ENCODE measurements around the gene PLGRKT.
A peak's percentile ranks its signal among the peaks of the same experiment; 100 is the strongest.
"Not testable (repeated sequence)": the region's sequence is repeated elsewhere in the genome, so short reads cannot be mapped to it uniquely, and the experiment has no call there.

Gene PLGRKT

DNA sequence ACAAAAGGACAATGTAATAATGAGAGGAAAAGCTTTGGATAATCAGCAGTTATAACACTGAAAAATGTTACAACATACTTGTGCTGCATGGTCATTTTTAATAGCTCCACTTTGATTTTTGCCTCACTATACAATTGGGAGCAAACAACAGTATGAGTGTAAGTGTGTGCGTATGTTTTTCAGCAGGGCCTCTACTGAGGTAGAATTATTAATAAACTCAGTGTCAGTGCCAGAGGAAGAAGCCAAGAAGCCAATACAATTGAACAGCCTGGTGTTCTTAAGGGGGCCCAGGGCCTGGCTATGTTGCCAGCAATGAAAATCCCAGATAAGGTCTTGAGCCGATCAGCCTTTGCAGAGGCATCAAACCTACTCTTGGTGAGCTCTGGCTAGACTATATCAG, 81.9 kb downstream of the PLGRKT start:
- no peaks in the 10 kb centered on the region for H3K9me3 ChIP-seq (ENCODE audit: control insufficient read depth in 2 of 2, low read length in 2 of 2)
- no peaks in the 10 kb centered on the region for H3K27me3 ChIP-seq (ENCODE audit: control insufficient read depth in 2 of 2, insufficient read depth in 2 of 2, low read length in 2 of 2)
- no peak overlapping the region for H3K9ac ChIP-seq (ENCODE audit: low read depth in 1 of 2, low read length in 2 of 2)
- no peak overlapping the region for H3K27ac ChIP-seq (ENCODE audit: low read depth in 2 of 2, low read length in 2 of 2)
- peaks cover 0 to 2% of the 10 kb centered on the region in 2 donors for H3K4me1 ChIP-seq (ENCODE audit: control insufficient read depth in 2 of 2, insufficient read depth in 2 of 2, low read length in 2 of 2)
- H3K4me3 ChIP-seq (ENCODE audit: low read length in 2 of 2) = no peak overlapping the region
- no peaks in the 10 kb centered on the region for H3K36me3 ChIP-seq (ENCODE audit: control insufficient read depth in 2 of 2, insufficient read depth in 2 of 2, low read length in 2 of 2)

GRCh38 chr9:5355226-5355625, 82.5 kb downstream of the PLGRKT start:
- Histone ChIP-seq H3K9me3 (ENCODE audit: control insufficient read depth in 2 of 2, low read length in 2 of 2) (no peaks in the 10 kb centered on the region), H3K4me3 (ENCODE audit: low read length in 2 of 2) (no peak overlapping the region), H3K9ac (ENCODE audit: low read depth in 1 of 2, low read length in 2 of 2) (no peak overlapping the region), H3K4me1 (ENCODE audit: control insufficient read depth in 2 of 2, insufficient read depth in 2 of 2, low read length in 2 of 2) (no peaks in the 10 kb centered on the region), H3K27me3 (ENCODE audit: control insufficient read depth in 2 of 2, insufficient read depth in 2 of 2, low read length in 2 of 2) (no peaks in the 10 kb centered on the region), H3K27ac (ENCODE audit: low read depth in 2 of 2, low read length in 2 of 2) (no peak overlapping the region), H3K36me3 (ENCODE audit: control insufficient read depth in 2 of 2, insufficient read depth in 2 of 2, low read length in 2 of 2) (no peaks in the 10 kb centered on the region)

DNA sequence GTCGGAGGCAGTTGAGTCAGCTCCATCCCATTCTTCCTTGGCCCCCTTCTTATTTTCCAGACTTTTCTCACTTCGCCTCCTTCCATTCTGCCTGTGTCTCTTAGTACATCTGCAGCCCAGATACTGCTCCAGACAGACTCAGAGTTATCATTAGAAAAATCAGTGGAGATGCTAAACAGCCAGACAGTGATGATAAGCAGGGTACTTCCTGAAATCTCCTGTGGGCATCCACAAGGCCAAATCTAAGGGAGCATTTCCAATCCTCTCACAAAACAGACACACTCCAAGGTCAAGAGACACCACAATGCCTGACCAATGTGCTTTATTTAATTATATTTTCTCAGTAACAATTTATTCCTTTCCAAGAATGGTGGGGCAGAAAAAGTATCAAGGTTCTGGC, 83.5 kb downstream of the PLGRKT start:
- H3K4me1 ChIP-seq (ENCODE audit: control insufficient read depth in 2 of 2, insufficient read depth in 2 of 2, low read length in 2 of 2) = no peaks in the 10 kb centered on the region
- H3K9ac ChIP-seq (ENCODE audit: low read depth in 1 of 2, low read length in 2 of 2) = no peak overlapping the region
- no peak overlapping the region for H3K27ac ChIP-seq (ENCODE audit: low read depth in 2 of 2, low read length in 2 of 2)
- H3K9me3 ChIP-seq (ENCODE audit: control insufficient read depth in 2 of 2, low read length in 2 of 2) = no peaks in the 10 kb centered on the region
- no peak overlapping the region for H3K4me3 ChIP-seq (ENCODE audit: low read length in 2 of 2)
- H3K36me3 ChIP-seq (ENCODE audit: control insufficient read depth in 2 of 2, insufficient read depth in 2 of 2, low read length in 2 of 2) = no peaks in the 10 kb centered on the region
- H3K27me3 ChIP-seq (ENCODE audit: control insufficient read depth in 2 of 2, insufficient read depth in 2 of 2, low read length in 2 of 2) = no peaks in the 10 kb centered on the region

- Histone ChIP-seq H3K9me3 (ENCODE audit: control insufficient read depth in 2 of 2, low read length in 2 of 2) (no peaks in the 10 kb centered on the region), H3K4me3 (ENCODE audit: low read length in 2 of 2) (no peak overlapping the region), H3K4me1 (ENCODE audit: control insufficient read depth in 2 of 2, insufficient read depth in 2 of 2, low read length in 2 of 2) (no peaks in the 10 kb centered on the region), H3K27ac (ENCODE audit: low read depth in 2 of 2, low read length in 2 of 2) (no peak overlapping the region), H3K9ac (ENCODE audit: low read depth in 1 of 2, low read length in 2 of 2) (no peak overlapping the region), H3K36me3 (ENCODE audit: control insufficient read depth in 2 of 2, insufficient read depth in 2 of 2, low read length in 2 of 2) (no peaks in the 10 kb centered on the region), H3K27me3 (ENCODE audit: control insufficient read depth in 2 of 2, insufficient read depth in 2 of 2, low read length in 2 of 2) (no peaks in the 10 kb centered on the region)
Observed at GRCh38 chr9:5352637-5353248, 85.0 kb downstream of the PLGRKT start.

DNA sequence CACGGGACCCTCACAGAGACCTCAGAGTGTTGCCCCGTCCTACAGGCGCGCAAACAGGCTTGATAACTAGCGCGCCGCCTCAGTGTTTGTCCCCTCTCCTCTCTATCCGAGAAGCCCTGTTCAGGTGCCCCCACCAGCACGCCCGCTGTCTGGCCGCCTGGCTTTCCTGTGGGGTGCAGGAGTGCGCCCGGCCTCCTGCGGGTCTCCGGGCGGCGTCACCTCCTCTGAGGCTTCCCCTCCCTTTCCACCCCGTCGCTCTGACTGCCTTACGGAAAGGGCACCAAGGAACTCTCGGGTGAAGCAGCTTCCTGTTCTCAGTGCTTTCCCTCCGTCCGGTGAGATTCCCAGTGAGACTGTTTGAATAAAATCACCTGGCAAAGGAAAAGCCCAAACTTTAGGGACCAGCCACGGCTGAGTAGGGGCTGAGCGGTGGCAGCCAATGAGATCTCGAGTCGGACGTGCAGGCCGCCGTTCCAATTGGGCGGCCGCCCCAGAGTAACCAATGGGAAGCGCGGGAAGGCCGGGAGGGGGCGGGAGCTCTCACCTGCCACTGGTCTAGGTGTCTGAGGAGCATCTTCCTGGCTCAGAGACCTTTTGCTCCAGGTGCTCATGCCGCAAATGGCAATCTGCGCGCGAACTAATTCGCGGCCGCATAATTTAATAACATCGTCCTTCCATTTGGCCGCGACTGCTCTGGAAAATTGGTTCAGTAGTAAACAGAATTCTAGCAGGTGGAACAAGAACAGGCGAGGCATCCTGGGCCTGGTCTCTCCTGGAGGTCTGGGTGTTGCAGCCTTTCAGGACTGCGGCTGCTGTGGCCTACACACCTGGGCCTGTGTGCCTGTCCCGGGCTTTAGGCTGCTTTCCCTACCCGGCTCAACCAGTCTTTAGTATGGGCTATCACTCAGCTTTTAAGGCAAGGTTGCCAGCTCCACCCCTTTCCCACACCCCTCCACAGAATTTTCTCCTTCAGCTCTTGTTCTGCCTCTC, 98.4 kb downstream of the PLGRKT start, which contains the start of gene RLN1:
Gene RLN1, minus strand, starts transcription at position 885 of the 990 bp plus-strand sequence. Its CDS starts 130 bp downstream, at position 755.
- H3K36me3 ChIP-seq (ENCODE audit: control insufficient read depth in 2 of 2, insufficient read depth in 2 of 2, low read length in 2 of 2); H3K9me3 ChIP-seq (ENCODE audit: control insufficient read depth in 2 of 2, low read length in 2 of 2); H3K27me3 ChIP-seq (ENCODE audit: control insufficient read depth in 2 of 2, insufficient read depth in 2 of 2, low read length in 2 of 2); H3K4me1 ChIP-seq (ENCODE audit: control insufficient read depth in 2 of 2, insufficient read depth in 2 of 2, low read length in 2 of 2); H3K27ac ChIP-seq (ENCODE audit: low read depth in 2 of 2, low read length in 2 of 2); H3K9ac ChIP-seq (ENCODE audit: low read depth in 1 of 2, low read length in 2 of 2): not testable (repeated sequence)
- H3K4me3 ChIP-seq (ENCODE audit: low read length in 2 of 2) = peak within 1 kb of the TSS in 1 of 2 donors; percentile 54

DNA sequence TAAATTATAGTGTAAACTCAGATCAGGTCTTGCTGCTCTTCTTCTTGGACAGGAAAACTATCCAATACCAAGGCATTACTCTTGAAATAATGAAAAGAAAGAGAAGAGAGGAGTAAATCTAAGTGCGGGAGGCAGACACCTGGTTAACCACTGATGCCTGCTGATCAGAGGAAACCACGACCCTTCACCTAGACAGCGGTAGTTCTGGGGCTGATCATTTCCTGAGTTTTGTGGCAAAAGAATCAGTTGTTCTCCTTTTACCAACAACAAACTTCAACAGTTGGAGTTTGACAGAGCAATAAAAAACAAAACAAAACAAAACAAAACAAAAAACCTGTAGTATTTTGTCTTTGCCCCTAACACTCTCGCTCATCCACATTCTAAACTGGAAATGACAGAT, 101.0 kb downstream of the PLGRKT start:
- no peaks in the 10 kb centered on the region for H3K4me1 ChIP-seq (ENCODE audit: control insufficient read depth in 2 of 2, insufficient read depth in 2 of 2, low read length in 2 of 2)
- H3K27ac ChIP-seq (ENCODE audit: low read depth in 2 of 2, low read length in 2 of 2) = no peak overlapping the region
- no peak overlapping the region for H3K9ac ChIP-seq (ENCODE audit: low read depth in 1 of 2, low read length in 2 of 2)
- no peaks in the 10 kb centered on the region for H3K36me3 ChIP-seq (ENCODE audit: control insufficient read depth in 2 of 2, insufficient read depth in 2 of 2, low read length in 2 of 2)
- no peaks in the 10 kb centered on the region for H3K27me3 ChIP-seq (ENCODE audit: control insufficient read depth in 2 of 2, insufficient read depth in 2 of 2, low read length in 2 of 2)
- no peaks in the 10 kb centered on the region for H3K9me3 ChIP-seq (ENCODE audit: control insufficient read depth in 2 of 2, low read length in 2 of 2)
- H3K4me3 ChIP-seq (ENCODE audit: low read length in 2 of 2) = no peak overlapping the region

GRCh38 chr9:5331276-5331675, 106.4 kb downstream of the PLGRKT start:
- not testable (repeated sequence) for H3K9me3 ChIP-seq (ENCODE audit: control insufficient read depth in 2 of 2, low read length in 2 of 2); H3K27ac ChIP-seq (ENCODE audit: low read depth in 2 of 2, low read length in 2 of 2); H3K9ac ChIP-seq (ENCODE audit: low read depth in 1 of 2, low read length in 2 of 2); H3K4me1 ChIP-seq (ENCODE audit: control insufficient read depth in 2 of 2, insufficient read depth in 2 of 2, low read length in 2 of 2); H3K36me3 ChIP-seq (ENCODE audit: control insufficient read depth in 2 of 2, insufficient read depth in 2 of 2, low read length in 2 of 2); H3K27me3 ChIP-seq (ENCODE audit: control insufficient read depth in 2 of 2, insufficient read depth in 2 of 2, low read length in 2 of 2); H3K4me3 ChIP-seq (ENCODE audit: low read length in 2 of 2)

GRCh38 chr9:5326893-5327548, 110.7 kb downstream of the PLGRKT start:
- Histone ChIP-seq H3K9ac (ENCODE audit: low read depth in 1 of 2, low read length in 2 of 2) (no peak overlapping the region), H3K27ac (ENCODE audit: low read depth in 2 of 2, low read length in 2 of 2) (no peak overlapping the region), H3K4me1 (ENCODE audit: control insufficient read depth in 2 of 2, insufficient read depth in 2 of 2, low read length in 2 of 2) (no peaks in the 10 kb centered on the region), H3K27me3 (ENCODE audit: control insufficient read depth in 2 of 2, insufficient read depth in 2 of 2, low read length in 2 of 2) (no peaks in the 10 kb centered on the region), H3K9me3 (ENCODE audit: control insufficient read depth in 2 of 2, low read length in 2 of 2) (no peaks in the 10 kb centered on the region), H3K4me3 (ENCODE audit: low read length in 2 of 2) (no peak overlapping the region), H3K36me3 (ENCODE audit: control insufficient read depth in 2 of 2, insufficient read depth in 2 of 2, low read length in 2 of 2) (no peaks in the 10 kb centered on the region)

DNA sequence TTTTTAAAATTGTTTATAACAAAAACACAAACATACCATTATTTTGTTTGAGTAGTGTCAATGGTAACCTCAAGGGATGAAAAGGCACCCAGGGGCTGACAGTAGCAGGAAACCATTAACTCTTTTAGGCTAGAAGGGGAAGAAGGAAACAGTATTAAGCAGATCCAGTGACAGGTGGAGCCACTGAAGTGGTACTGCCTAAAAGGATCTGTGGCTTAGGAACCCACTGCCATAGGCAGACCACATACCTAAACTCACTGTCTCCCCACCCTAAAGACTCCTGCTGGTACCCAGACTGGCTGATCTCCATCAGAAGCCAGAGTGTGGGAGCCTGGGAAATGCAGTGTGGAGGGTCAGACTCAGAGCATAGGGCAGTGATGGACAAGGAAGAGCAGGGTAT, 111.5 kb downstream of the PLGRKT start:
- no peaks in the 10 kb centered on the region for H3K36me3 ChIP-seq (ENCODE audit: control insufficient read depth in 2 of 2, insufficient read depth in 2 of 2, low read length in 2 of 2)

GRCh38 chr9:5321601-5322000, 116.1 kb downstream of the PLGRKT start:
- H3K4me3 ChIP-seq (ENCODE audit: low read length in 2 of 2); H3K9me3 ChIP-seq (ENCODE audit: control insufficient read depth in 2 of 2, low read length in 2 of 2); H3K27ac ChIP-seq (ENCODE audit: low read depth in 2 of 2, low read length in 2 of 2); H3K36me3 ChIP-seq (ENCODE audit: control insufficient read depth in 2 of 2, insufficient read depth in 2 of 2, low read length in 2 of 2); H3K4me1 ChIP-seq (ENCODE audit: control insufficient read depth in 2 of 2, insufficient read depth in 2 of 2, low read length in 2 of 2); H3K27me3 ChIP-seq (ENCODE audit: control insufficient read depth in 2 of 2, insufficient read depth in 2 of 2, low read length in 2 of 2); H3K9ac ChIP-seq (ENCODE audit: low read depth in 1 of 2, low read length in 2 of 2): not testable (repeated sequence)

More for the DNA sequence above, 111.5 kb downstream of the PLGRKT start:
- H3K9ac ChIP-seq (ENCODE audit: low read depth in 1 of 2, low read length in 2 of 2) = no peak overlapping the region
- no peaks in the 10 kb centered on the region for H3K27me3 ChIP-seq (ENCODE audit: control insufficient read depth in 2 of 2, insufficient read depth in 2 of 2, low read length in 2 of 2)
- no peaks in the 10 kb centered on the region for H3K4me1 ChIP-seq (ENCODE audit: control insufficient read depth in 2 of 2, insufficient read depth in 2 of 2, low read length in 2 of 2)
- H3K4me3 ChIP-seq (ENCODE audit: low read length in 2 of 2) = no peak overlapping the region
- no peak overlapping the region for H3K27ac ChIP-seq (ENCODE audit: low read depth in 2 of 2, low read length in 2 of 2)
- no peaks in the 10 kb centered on the region for H3K9me3 ChIP-seq (ENCODE audit: control insufficient read depth in 2 of 2, low read length in 2 of 2)
